ENCODE results near the gene MYO18B. TPM values are rescaled to one million over a fixed set of nuclear protein-coding genes. Genes with fewer than 3 reads are reported as not detected.

The MYO18B gene
- total RNA-seq, 1 experiment from 2014 or later = not detected

GRCh38 chr22:25716637-25717036, 25.4 kb upstream of the MYO18B start:
- Histone ChIP-seq H3K36me3 (ENCODE audit: low read depth, low read length) (no peaks in the 10 kb centered on the region), H3K4me1 (ENCODE audit: insufficient read depth, low read length) (no peaks in the 10 kb centered on the region), H3K9me2 (replicated peaks; ENCODE audit: low read length) (no peaks in the 10 kb centered on the region), H3K4me3 (ENCODE audit: low read length) (no peak overlapping the region), H4K20me1 (ENCODE audit: low read length) (no peaks in the 10 kb centered on the region), H3K27ac (ENCODE audit: low read length) (no peak overlapping the region), H3K9ac (ENCODE audit: low read length) (no peak overlapping the region), H3K27me3 (ENCODE audit: low read length) (peaks cover 49% of the 10 kb centered on the region), H3K9me3 (ENCODE audit: low read length) (no peaks in the 10 kb centered on the region), H2AFZ (ENCODE audit: low read length) (no peak overlapping the region), H3F3A (ENCODE audit: low read length, unreplicated experiment) (no peaks in the 10 kb centered on the region), H3K79me2 (ENCODE audit: low read length) (no peaks in the 10 kb centered on the region), H3K4me2 (ENCODE audit: low read length) (no peak overlapping the region)
- DNase-seq (no peak), ATAC-seq (no peak)
- ChIA-PET POLR2A (ENCODE audit: unreplicated experiment) (no interaction called here), CTCF (no interaction called here)
- BruUV-seq (replicated peaks) = no TSS peak
- intact Hi-C loops (cut with micrococcal nuclease) = no loop called here
- TF ChIP-seq EZH2phosphoT487 (IDR thresholded peaks at IDR 0.05; ENCODE audit: borderline replicate concordance, low read length) (no peak), CTCF (conservative IDR thresholded peaks at IDR 0.05; ENCODE audit: low read depth, low read length) (no peak), EZH2 (IDR thresholded peaks at IDR 0.05; ENCODE audit: low read length, unreplicated experiment) (no peak)

- no peaks in the 10 kb centered on the region for H3K9me2 ChIP-seq (replicated peaks; ENCODE audit: low read length)
- intact Hi-C loops (cut with micrococcal nuclease) = no loop called here
- CTCF ChIA-PET = no interaction called here
- H3K79me2 ChIP-seq (ENCODE audit: low read length) = no peaks in the 10 kb centered on the region
- BruUV-seq (replicated peaks) = no TSS peak
- H3K9ac ChIP-seq (ENCODE audit: low read length) = no peak overlapping the region
- POLR2A ChIA-PET (ENCODE audit: unreplicated experiment) = no interaction called here
- no peaks in the 10 kb centered on the region for H3K4me1 ChIP-seq (ENCODE audit: insufficient read depth, low read length)
- no peak overlapping the region for H3K4me3 ChIP-seq (ENCODE audit: low read length)
- TF ChIP-seq CTCF (conservative IDR thresholded peaks at IDR 0.05; ENCODE audit: low read depth, low read length) (no peak), EZH2phosphoT487 (IDR thresholded peaks at IDR 0.05; ENCODE audit: borderline replicate concordance, low read length) (no peak), EZH2 (IDR thresholded peaks at IDR 0.05; ENCODE audit: low read length, unreplicated experiment) (no peak)
- H3K9me3 ChIP-seq (ENCODE audit: low read length) = no peaks in the 10 kb centered on the region
- H3F3A ChIP-seq (ENCODE audit: low read length, unreplicated experiment) = no peaks in the 10 kb centered on the region
- no peaks in the 10 kb centered on the region for H3K36me3 ChIP-seq (ENCODE audit: low read depth, low read length)
- peaks cover 47% of the 10 kb centered on the region for H3K27me3 ChIP-seq (ENCODE audit: low read length)
- H4K20me1 ChIP-seq (ENCODE audit: low read length) = no peaks in the 10 kb centered on the region
- no peak overlapping the region for H2AFZ ChIP-seq (ENCODE audit: low read length)
- H3K27ac ChIP-seq (ENCODE audit: low read length) = no peak overlapping the region
- ATAC-seq (no peak), DNase-seq (no peak)
- H3K4me2 ChIP-seq (ENCODE audit: low read length) = no peak overlapping the region
Measured at GRCh38 chr22:25718135-25718840, 23.7 kb upstream of the MYO18B start.

- Histone ChIP-seq H3K4me2 (ENCODE audit: low read length) (no peak overlapping the region), H2AFZ (ENCODE audit: low read length) (no peak overlapping the region), H3K9me3 (ENCODE audit: low read length) (no peaks in the 10 kb centered on the region), H3K4me3 (ENCODE audit: low read length) (no peak overlapping the region), H3K36me3 (ENCODE audit: low read depth, low read length) (no peaks in the 10 kb centered on the region), H3K27me3 (ENCODE audit: low read length) (peaks cover 33% of the 10 kb centered on the region), H3K4me1 (ENCODE audit: insufficient read depth, low read length) (no peaks in the 10 kb centered on the region), H4K20me1 (ENCODE audit: low read length) (no peaks in the 10 kb centered on the region), H3K27ac (ENCODE audit: low read length) (no peak overlapping the region), H3F3A (ENCODE audit: low read length, unreplicated experiment) (no peaks in the 10 kb centered on the region), H3K79me2 (ENCODE audit: low read length) (no peaks in the 10 kb centered on the region), H3K9ac (ENCODE audit: low read length) (no peak overlapping the region), H3K9me2 (replicated peaks; ENCODE audit: low read length) (no peaks in the 10 kb centered on the region)
- no peak for ATAC-seq
- ChIA-PET CTCF (no interaction called here), POLR2A (ENCODE audit: unreplicated experiment) (no interaction called here)
- BruUV-seq (replicated peaks) = no TSS peak
- TF ChIP-seq EZH2 (IDR thresholded peaks at IDR 0.05; ENCODE audit: low read length, unreplicated experiment) (no peak), CTCF (conservative IDR thresholded peaks at IDR 0.05; ENCODE audit: low read depth, low read length) (no peak), EZH2phosphoT487 (IDR thresholded peaks at IDR 0.05; ENCODE audit: borderline replicate concordance, low read length) (no peak)
- DNase-seq = no peak
- intact Hi-C loops (cut with micrococcal nuclease) = no loop called here
Measured at GRCh38 chr22:25722223-25722622, 19.8 kb upstream of the MYO18B start.

All from PC-3 (cell line).